ENCODE data around the gene EN2.

EN2 gene

DNA sequence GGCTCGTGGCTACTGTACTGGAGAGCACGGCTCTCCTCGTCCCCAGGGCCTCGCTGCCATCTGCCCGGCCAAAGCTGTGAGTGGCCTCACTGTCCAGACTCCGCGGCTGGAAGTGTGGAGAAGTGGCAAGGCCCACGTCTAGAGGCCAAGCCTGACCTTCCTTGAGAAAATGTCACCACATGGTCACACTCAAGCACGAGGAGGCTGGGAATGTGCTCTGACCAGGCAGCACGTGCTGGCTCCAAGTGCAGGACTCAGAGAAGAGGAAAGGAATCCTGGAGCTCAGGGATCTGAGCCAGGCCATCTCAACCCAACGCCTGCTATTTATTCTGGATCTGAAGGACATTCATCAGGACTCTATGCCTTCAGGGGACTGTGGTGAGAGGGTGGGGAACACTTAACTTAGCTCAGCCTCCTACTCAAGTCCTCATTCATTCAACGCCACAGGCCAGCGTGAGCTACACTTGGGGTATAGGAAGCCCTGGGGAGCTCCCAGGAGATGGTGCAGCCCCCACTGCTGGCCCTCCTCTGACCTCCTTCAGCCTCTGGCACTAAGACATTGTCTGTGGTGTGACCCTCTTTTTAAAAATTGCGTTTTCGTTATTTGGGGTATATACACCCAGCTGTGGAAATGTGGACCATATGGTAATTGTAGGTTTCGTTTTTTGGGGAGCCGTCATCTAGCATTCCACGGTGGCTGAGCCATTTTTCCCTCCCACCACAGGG, 29.0 kb downstream of the EN2 start:
- no peak overlapping the region for H3K27ac ChIP-seq
- TF ChIP-seq ZFX (IDR thresholded peaks at IDR 0.05; ENCODE audit: borderline replicate concordance): no peak
- TF ChIP-seq, protein P1, sequence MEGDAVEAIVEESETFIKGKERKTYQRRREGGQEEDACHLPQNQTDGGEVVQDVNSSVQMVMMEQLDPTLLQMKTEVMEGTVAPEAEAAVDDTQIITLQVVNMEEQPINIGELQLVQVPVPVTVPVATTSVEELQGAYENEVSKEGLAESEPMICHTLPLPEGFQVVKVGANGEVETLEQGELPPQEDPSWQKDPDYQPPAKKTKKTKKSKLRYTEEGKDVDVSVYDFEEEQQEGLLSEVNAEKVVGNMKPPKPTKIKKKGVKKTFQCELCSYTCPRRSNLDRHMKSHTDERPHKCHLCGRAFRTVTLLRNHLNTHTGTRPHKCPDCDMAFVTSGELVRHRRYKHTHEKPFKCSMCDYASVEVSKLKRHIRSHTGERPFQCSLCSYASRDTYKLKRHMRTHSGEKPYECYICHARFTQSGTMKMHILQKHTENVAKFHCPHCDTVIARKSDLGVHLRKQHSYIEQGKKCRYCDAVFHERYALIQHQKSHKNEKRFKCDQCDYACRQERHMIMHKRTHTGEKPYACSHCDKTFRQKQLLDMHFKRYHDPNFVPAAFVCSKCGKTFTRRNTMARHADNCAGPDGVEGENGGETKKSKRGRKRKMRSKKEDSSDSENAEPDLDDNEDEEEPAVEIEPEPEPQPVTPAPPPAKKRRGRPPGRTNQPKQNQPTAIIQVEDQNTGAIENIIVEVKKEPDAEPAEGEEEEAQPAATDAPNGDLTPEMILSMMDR (IDR thresholded peaks at IDR 0.05): no peak

DNA sequence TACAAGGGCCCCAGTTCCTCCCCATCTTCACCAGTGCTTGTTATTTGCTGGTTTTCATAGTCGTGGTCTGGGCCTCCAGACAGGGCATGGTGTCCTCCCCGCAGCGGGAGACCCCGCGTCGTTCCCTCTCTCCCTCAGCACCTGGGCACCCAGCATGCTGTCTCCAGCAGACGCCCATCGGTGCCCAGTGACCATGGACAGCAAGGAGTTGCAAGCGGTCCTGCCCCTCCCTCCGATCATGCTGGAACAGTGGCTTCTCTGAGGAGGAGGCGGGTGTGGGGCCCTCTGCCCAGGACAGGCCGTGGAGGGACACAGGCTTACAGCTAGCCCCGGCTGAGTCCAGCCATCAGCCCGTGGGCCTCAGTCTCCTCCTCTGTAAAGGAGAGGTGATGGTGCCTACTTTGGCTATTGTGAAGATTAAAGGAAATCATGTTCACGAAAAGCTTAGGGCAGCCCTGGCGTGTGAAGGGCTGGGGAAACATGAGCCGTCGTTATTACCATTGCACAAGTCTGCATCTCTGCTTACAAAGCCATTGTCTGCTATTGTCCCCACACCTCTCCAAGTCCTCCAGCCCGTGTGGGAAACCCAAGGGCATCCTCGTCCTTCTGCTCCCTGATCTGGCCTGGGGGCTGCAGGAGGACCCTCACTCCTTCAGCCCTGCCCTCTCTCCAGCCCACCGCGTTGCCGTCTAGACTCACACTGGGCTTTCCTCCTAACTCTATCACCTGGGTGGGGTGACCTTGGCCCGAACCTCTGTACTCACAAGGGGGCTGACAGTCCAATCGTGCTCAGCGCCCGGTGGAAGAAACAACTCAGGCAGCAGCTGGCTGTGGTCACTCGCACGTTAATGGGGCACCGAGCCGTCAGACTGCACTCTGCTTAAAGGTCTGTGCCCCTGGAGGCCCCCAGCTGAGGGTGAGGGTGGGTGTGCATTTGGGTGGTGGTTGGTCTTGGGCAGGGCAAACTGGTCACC, 29.9 kb downstream of the EN2 start:
- H3K27ac ChIP-seq: no peak overlapping the region
- no peak for TF ChIP-seq ZFX (IDR thresholded peaks at IDR 0.05; ENCODE audit: borderline replicate concordance)
- TF ChIP-seq, protein P1 (IDR thresholded peaks at IDR 0.05): no peak

DNA sequence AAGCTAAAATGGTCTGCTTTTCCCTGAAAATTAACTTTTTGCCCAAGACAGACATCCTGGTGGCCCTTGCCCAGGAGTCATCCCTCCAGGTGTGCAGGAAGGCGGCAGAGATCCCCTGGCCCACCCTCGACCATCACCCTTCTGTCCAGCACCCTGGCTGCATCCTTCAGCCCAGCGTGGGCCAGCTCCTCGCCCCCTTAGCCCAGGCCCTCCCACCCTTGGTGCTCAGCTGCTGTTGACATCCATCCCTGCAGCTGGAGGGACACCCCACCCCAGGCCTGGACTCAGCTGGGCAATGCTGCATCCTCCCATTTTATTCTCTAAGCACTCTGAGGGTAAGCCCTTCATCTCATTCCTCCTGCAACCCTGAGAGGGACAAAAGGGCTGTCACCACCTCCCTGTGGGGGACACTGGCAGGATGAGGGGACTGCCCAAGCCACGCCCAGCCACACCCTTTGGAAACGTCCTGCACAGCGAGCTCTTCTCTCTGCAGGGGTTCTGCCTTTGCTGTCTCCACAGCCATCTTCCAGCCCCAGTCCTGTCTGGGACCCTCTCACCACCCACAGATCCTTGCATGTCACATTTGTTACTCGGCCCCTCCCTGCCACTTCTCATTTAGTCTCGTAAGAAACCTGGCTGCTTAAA, 30.7 kb downstream of the EN2 start:
- no peak for TF ChIP-seq ZFX (IDR thresholded peaks at IDR 0.05; ENCODE audit: borderline replicate concordance)
- TF ChIP-seq, protein P1 (IDR thresholded peaks at IDR 0.05): no peak
- no peak overlapping the region for H3K27ac ChIP-seq

DNA sequence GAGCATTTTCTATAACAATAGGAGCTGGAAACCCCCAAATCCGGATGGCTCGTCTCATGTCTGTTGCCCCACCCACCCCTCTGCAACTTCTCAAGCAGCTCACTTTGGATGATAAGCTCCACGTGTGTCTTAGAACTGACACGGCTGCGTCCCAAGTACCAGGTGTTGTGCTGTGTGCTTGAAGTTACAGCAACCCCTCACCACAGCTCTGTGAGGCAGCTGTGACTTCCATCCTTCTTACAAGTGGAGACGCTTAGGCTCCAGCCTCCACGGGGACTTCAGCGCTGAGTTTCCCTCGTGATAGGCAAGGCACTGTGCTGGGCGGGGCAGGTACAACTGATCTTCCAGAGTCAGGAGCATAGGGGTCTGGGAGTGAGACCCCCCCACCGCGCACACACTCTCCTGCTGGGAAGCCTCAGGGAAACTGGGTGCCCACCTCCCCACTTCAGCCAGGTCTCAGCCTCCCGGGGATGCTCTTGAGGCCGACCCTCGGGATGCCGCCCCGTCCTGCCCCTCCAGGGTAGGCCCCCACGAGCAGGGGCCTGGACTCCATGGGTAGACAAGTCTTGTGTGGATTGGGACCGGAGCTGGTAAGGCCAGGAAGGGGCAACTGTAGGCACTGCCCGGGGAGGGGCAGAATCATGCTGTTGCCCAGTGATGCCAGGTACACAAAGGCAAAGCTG, 31.4 kb downstream of the EN2 start:
- TF ChIP-seq, protein P1 (IDR thresholded peaks at IDR 0.05): no peak
- TF ChIP-seq ZFX (IDR thresholded peaks at IDR 0.05; ENCODE audit: borderline replicate concordance): no peak
- no peak overlapping the region for H3K27ac ChIP-seq

DNA sequence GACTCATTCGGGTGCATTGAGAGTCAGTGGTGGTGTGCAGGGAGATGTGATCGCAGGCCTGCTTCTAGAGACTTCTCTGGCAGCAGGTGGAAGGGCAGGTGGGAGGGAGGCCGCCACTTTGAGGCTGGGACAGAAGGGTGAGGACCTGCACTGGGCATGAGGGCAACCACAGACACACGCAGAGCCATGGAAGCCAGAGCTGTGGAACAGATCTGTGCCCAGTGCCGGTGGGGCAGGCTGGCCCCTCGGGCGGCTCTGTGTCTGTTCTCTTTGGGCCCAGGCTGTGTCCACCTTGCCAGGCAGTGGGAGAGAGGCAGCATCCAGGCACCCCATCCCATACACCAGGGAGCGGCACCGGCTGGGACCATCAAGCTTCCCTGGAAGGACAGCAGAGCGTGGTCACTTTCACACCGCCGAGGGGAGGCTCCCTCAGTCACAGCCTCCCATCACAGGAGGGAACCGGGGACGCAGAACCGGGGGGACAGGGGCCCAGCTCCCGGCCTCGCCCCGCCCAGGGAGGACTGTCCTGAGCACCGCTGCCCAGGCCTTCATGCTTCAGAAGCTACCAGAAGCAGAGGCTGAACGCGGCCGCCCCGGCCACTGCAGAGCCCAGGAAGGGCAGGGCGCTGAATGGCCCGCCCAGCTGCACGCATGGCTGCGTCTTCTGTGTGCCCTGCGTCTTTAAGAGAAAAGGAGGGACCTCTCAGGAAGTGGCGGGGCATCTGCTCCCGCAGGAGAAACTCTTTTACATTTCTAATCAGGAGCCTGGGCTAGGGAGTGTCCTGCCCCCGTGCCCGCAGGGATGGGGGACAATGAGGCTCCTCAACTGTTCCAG, 32.1 kb downstream of the EN2 start:
- TF ChIP-seq ZFX (IDR thresholded peaks at IDR 0.05; ENCODE audit: borderline replicate concordance): no peak
- TF ChIP-seq, protein P1 (IDR thresholded peaks at IDR 0.05): no peak
- no peak overlapping the region for H3K27ac ChIP-seq
